HFF-Myc (cell line): ENCODE measurements around the gene ASPHD1.

Experiments used
- DNase-seq: peaks from one replicate; pipeline ENCODE4 v3.0.0-alpha.2; 2011; ENCODE audit warnings: low read depth; ENCODE audit errors: extremely low read depth
- H3K4me3 ChIP-seq: replicated peaks from 2 replicates; pipeline ENCODE4 v1.5.1; 2011; ENCODE audit warnings: low read depth, mild to moderate bottlenecking, control low read depth, low read length
- TF ChIP-seq, protein P1 (sequence below): IDR thresholded peaks from 2 replicates; pipeline ENCODE4 v1.5.1; 2012; ENCODE audit warnings: mild to moderate bottlenecking, low read depth, low read length, control low read depth; ENCODE audit errors: missing control alignments

The ASPHD1 gene

GRCh38 chr16:29940656-29941055 is 40.4 kb downstream of the ASPHD1 start:
- no peak for DNase-seq
- TF ChIP-seq, protein P1, sequence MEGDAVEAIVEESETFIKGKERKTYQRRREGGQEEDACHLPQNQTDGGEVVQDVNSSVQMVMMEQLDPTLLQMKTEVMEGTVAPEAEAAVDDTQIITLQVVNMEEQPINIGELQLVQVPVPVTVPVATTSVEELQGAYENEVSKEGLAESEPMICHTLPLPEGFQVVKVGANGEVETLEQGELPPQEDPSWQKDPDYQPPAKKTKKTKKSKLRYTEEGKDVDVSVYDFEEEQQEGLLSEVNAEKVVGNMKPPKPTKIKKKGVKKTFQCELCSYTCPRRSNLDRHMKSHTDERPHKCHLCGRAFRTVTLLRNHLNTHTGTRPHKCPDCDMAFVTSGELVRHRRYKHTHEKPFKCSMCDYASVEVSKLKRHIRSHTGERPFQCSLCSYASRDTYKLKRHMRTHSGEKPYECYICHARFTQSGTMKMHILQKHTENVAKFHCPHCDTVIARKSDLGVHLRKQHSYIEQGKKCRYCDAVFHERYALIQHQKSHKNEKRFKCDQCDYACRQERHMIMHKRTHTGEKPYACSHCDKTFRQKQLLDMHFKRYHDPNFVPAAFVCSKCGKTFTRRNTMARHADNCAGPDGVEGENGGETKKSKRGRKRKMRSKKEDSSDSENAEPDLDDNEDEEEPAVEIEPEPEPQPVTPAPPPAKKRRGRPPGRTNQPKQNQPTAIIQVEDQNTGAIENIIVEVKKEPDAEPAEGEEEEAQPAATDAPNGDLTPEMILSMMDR: no peak
- no peak overlapping the region for H3K4me3 ChIP-seq

DNA sequence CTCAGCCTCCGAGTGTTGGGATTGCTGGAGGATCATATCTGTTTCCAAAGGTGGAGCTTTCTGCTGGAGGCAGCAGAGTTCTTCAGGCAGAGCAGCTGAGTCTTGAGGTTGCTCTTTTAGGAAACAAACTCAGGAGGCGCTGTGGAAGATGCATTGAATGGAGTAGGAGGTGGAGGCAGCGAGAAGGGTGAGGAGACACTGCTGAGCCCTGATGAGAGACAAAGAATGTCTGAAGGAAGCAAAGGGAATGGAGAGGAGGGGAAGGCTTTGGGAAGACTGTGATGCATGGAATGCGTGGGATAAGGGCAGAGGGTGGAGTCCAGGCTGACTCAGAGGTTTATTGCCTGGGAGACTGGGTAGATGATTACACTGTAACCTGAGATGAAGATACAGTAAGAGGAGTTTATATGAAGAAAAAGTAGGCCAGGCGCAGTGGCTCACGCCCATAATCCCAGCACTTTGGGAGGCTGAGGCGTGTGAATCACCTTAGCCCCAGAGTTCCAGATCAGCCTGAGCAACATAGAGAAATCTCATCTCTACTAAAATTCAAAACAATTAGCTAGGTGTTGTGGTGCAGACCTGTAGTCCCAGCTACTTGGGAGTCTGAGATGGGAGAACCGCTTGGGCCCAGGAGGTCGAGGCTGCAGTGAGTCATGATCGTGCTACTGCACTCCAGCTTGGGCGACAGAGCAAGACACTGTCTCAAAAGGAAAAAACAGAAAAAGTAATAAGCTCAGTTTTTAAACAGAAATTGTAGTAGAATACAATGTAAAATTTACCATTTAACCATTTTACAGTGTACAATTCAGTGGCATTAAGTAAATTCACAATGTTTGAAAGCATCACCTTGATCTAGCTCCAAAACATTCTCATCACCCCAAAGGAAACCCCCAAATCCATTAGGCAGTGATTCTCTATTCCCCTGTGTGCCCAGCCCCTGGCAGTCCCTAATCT is 43.8 kb downstream of the ASPHD1 start:
- TF ChIP-seq, protein P1: peak; percentile 28
- peak; percentile 98 for DNase-seq
- H3K4me3 ChIP-seq: 0 out of 2 replicates have a peak overlapping the region, but pooled peaks have one; percentile 6

GRCh38 chr16:29947897-29948296 is 47.6 kb downstream of the ASPHD1 start:
- TF ChIP-seq, protein P1: no peak
- H3K4me3 ChIP-seq: no peak overlapping the region
- no peak for DNase-seq

GRCh38 chr16:29950806-29951461 is 50.6 kb downstream of the ASPHD1 start:
- TF ChIP-seq, protein P1: no peak
- no peak for DNase-seq
- no peak overlapping the region for H3K4me3 ChIP-seq

DNA sequence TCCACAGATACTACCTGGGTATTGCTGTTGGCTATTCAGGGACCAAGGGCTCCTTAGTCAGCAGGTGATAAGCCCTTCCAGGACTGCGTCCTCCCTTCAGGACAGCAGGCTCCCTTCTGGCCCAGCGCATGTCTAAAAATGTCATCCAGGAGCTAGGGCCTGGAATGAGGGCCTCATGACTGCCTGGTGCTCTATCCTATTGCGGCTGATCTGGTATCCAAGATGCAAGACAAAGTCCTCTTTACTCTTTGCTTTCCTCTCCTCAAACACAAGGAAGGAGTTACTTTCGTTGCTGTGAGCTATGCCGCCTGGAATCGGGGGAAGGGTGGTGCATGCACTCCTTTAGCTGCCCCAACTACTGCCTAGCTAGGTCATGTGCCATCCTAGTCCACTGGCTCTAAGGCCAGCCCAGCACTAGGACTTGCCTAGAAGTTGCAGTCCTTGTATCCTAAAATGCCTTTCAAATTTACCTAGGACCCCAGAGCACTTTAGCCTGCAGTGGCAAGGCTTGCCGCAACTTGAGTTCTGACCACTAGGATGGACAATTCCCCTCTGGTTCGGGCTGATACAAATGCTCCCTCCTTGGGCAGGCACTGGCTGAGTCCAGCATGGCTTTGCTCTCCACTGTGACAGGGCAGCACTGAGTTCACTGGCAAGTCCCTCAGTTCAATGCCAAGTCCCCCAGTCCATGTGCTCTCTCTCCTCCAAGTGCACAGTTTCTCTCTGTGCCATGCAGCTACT is 51.5 kb downstream of the ASPHD1 start:
- H3K4me3 ChIP-seq: no peak overlapping the region
- TF ChIP-seq, protein P1: no peak
- no peak for DNase-seq
